ENCODE measurements around the gene VWA5B2.

The VWA5B2 gene

DNA sequence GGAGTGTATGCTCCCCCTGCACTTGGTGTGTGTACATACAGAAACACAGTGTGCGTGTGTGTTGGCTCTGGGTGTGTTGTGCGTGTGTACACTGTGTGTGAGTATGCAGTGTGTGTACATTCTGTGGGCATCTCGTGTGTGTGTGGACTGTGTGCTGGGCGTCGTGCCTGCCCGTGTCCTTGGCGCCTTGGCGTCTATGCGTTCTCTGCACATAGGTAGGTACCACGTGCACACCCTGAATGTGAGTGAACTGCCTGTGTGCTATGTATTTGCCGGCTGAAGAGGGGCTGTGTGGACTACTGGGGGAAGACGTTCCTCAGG lies 46.0 kb downstream of the VWA5B2 start:
- FAIRE-seq (peak; percentile 80), DNase-seq (ENCODE audit: low spot score) (no peak)

- FAIRE-seq (no peak), DNase-seq (ENCODE audit: low spot score) (no peak)
Observed at GRCh38 chr3:184275961-184276910, 46.9 kb downstream of the VWA5B2 start, which contains the start of gene ECE2. TSS of gene ECE2 (plus strand) at chr3:184276022. CDS start at chr3:184276154, 132 bp downstream.

- DNase-seq (ENCODE audit: low spot score) (no peak), FAIRE-seq (no peak)
Observed at GRCh38 chr3:184277366-184277765, 48.0 kb downstream of the VWA5B2 start.

GRCh38 chr3:184282941-184283340 lies 53.6 kb downstream of the VWA5B2 start:
- FAIRE-seq (no peak), DNase-seq (ENCODE audit: low spot score) (no peak)

DNA sequence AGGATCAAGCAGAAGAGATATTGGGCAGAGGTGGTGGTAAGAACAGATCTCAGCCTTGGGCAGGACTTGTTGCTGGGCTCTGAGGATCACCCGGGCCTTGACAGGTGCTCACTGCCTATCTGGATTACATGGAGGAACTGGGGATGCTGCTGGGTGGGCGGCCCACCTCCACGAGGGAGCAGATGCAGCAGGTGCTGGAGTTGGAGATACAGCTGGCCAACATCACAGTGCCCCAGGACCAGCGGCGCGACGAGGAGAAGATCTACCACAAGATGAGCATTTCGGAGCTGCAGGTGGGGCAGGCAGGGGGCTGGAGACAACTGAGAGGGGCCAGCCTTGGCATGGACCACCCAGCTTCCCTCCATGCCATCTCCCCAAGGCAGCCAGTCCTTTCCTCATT lies 54.3 kb downstream of the VWA5B2 start:
- DNase-seq (ENCODE audit: low spot score) (no peak), FAIRE-seq (no peak)

DNA sequence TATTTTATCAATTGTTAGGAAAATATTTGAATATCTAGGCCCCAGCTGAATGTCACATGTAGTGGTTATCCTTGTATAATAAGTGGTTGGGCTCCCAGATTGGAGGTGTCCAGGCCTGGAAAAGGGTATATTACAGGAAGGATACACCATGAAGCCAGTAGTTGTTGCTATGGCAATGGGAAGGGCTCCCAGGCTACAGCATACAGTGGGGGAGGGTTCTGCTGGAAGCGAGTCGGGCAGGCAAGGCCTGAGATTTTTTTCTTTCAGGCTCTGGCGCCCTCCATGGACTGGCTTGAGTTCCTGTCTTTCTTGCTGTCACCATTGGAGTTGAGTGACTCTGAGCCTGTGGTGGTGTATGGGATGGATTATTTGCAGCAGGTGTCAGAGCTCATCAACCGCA lies 55.3 kb downstream of the VWA5B2 start:
- FAIRE-seq (no peak), DNase-seq (ENCODE audit: low spot score) (peak; percentile 62)

GRCh38 chr3:184289426-184289938 lies 60.1 kb downstream of the VWA5B2 start:
- FAIRE-seq (no peak), DNase-seq (ENCODE audit: low spot score) (peak; percentile 75)

- DNase-seq (ENCODE audit: low spot score) (no peak), FAIRE-seq (no peak)
Observed at GRCh38 chr3:184290331-184290730, 60.9 kb downstream of the VWA5B2 start.

DNA sequence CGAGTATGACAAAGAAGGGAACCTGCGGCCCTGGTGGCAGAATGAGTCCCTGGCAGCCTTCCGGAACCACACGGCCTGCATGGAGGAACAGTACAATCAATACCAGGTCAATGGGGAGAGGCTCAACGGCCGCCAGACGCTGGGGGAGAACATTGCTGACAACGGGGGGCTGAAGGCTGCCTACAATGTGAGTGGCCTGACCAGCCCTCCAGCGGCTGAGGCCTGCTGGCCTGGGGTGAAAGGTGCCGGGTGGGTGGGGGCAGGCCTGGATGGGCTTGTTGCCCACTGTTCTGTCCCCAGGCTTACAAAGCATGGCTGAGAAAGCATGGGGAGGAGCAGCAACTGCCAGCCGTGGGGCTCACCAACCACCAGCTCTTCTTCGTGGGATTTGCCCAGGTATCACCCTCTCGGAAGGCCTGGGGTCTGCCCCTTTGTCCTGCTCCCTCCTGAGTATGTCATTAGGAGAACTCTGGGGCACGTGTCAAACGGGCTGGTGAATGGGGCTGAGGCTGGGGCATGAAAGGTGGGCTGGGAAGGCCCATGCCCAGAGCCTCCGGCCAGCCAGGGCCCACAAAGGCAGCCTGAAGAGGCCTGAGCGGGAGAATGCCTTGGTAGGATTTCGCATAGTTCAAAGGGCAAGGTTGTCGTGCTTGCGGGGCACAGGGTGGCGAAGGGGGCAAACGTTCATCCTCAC lies 61.8 kb downstream of the VWA5B2 start:
- FAIRE-seq = no peak
- no peak for DNase-seq (ENCODE audit: low spot score)

Measured in urothelium cell line (cell line).